Adrenal gland (tissue), 5 donors: ENCODE results near the gene IL34.

Experiments
- POLR2A ChIP-seq, 2 donors: fragments of 450-650 bp; IDR thresholded peaks; one replicate each; pipeline ENCODE4 v1.6.1; 2017; ENCODE audit warnings: antibody characterized with exemption in 2 of 2, mild to moderate bottlenecking in 2 of 2, moderate library complexity in 1 of 2
- TF ChIP-seq, protein P1 (sequence below), 6 experiments: fragments of 450-650 bp in 4 of 6; fragments of 200-600 bp in 2 of 6; sonication (generic) in 1 of 6; IDR thresholded peaks; 1 replicate in 5 of 6; 2 replicates in 1 of 6; pipeline versions ENCODE4 v1.5.1 to v1.8.0; 2016 to 2021; ENCODE audit warnings: antibody characterized with exemption in 6 of 6, mild to moderate bottlenecking in 2 of 6, moderate library complexity in 1 of 6
- donor health status: DM: no; HTN: no; CAD: no.

- TF ChIP-seq POLR2A (IDR thresholded peaks at IDR 0.05) = no peak
- TF ChIP-seq, protein P1, sequence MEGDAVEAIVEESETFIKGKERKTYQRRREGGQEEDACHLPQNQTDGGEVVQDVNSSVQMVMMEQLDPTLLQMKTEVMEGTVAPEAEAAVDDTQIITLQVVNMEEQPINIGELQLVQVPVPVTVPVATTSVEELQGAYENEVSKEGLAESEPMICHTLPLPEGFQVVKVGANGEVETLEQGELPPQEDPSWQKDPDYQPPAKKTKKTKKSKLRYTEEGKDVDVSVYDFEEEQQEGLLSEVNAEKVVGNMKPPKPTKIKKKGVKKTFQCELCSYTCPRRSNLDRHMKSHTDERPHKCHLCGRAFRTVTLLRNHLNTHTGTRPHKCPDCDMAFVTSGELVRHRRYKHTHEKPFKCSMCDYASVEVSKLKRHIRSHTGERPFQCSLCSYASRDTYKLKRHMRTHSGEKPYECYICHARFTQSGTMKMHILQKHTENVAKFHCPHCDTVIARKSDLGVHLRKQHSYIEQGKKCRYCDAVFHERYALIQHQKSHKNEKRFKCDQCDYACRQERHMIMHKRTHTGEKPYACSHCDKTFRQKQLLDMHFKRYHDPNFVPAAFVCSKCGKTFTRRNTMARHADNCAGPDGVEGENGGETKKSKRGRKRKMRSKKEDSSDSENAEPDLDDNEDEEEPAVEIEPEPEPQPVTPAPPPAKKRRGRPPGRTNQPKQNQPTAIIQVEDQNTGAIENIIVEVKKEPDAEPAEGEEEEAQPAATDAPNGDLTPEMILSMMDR (IDR thresholded peaks at IDR 0.05) = no peak
These were observed 18.7 kb upstream of the IL34 start for GRCh38 chr16:70627696-70628095.
